Measurements from ENCODE around the gene KLF13. TPM values are rescaled to one million over a fixed set of nuclear protein-coding genes. Genes with fewer than 3 reads are reported as not detected.

The KLF13 gene
- polyA plus RNA-seq, 1 donor (not counting 4 experiments of a cell fraction or from before 2014, with no cell fraction given), result 66.7 TPM

DNA sequence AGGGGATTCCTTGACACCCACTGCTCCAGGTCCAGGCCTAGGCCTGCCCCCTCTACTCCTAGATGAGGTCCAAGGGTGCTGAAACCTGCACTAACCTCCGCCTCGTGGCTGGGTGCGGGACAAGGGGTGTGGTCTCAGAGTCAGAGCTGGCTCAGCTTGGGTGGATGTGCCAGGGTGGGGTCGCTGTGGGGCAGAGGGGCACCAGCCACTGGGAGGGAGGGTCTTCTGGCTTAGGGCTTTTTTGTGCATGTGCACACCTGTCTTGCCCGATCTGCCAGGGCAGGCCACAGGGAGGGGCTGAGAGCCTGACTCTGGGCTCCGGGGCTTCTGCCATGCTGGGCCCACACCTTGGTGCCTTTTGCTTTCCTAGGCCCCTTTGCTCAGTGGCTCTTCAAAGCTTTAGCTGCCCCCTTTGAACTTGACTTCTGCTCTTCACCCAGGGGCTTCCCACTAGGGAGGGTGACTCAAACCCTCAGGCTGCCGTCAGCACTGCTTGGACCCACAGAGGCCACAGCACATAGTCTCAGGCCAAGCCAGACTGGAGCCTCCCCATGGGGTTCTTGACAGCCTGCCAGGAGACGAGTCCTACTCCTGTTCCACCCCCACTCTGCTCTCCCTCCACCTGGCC is 73.0 kb downstream of the KLF13 start:
- H2AFZ ChIP-seq (ENCODE audit: control insufficient read depth, low read length), result peak overlapping the region; percentile 68
- FAIRE-seq, result peak; percentile 68
- H3K4me3 ChIP-seq (ENCODE audit: control insufficient read depth in 2 of 3, extremely low read depth in 1 of 3, insufficient read depth in 2 of 3, low read depth in 1 of 3, low read length in 3 of 3), result no peak overlapping the region
- H3K27ac ChIP-seq (ENCODE audit: control insufficient read depth, insufficient read depth, low read length), result peak overlapping the region; percentile 79
- no peaks in the 10 kb centered on the region for H3K9me1 ChIP-seq (ENCODE audit: control insufficient read depth, extremely low read depth, insufficient read depth, low read length)
- DNase-seq (ENCODE audit: low read depth, low spot score), result no peak
- H3K9ac ChIP-seq (ENCODE audit: control insufficient read depth, extremely low read depth, insufficient read depth, low read length), result peak overlapping the region; percentile 53
- H3K4me1 ChIP-seq (ENCODE audit: control insufficient read depth, extremely low read depth, insufficient read depth, low read length), result peaks cover 57% of the 10 kb centered on the region
- no peaks in the 10 kb centered on the region for H4K20me1 ChIP-seq (ENCODE audit: control insufficient read depth, extremely low read depth, insufficient read depth, low read length)
- TF ChIP-seq EZH2 (IDR thresholded peaks at IDR 0.05; ENCODE audit: low read length), result no peak
- TF ChIP-seq CTCF (optimal IDR thresholded peaks at IDR 0.05 in 1 of 3, IDR thresholded peaks at IDR 0.05 in 1 of 3, conservative IDR thresholded peaks at IDR 0.05 in 1 of 3; ENCODE audit: extremely low read depth in 1 of 3, insufficient read depth in 2 of 3, low read length in 3 of 3), result peak in 1 of 3 experiments; percentile 17
- peak overlapping the region; percentile 49 for H3K4me2 ChIP-seq (ENCODE audit: control insufficient read depth, extremely low read depth, insufficient read depth, low read depth, low read length)
- H3K36me3 ChIP-seq (ENCODE audit: control insufficient read depth in 2 of 2, extremely low read depth in 1 of 2, insufficient read depth in 2 of 2, low read length in 2 of 2), result no peaks in the 10 kb centered on the region
- no peaks in the 10 kb centered on the region for H3K27me3 ChIP-seq (ENCODE audit: control insufficient read depth, extremely low read depth, insufficient read depth, low read length)
- H3K9me3 ChIP-seq (ENCODE audit: control insufficient read depth, low read depth, low read length), result no peaks in the 10 kb centered on the region
- H3K79me2 ChIP-seq (ENCODE audit: control insufficient read depth, insufficient read depth, low read length), result no peaks in the 10 kb centered on the region
- dilution Hi-C loops (cut with MboI; ENCODE audit: extremely low pct_ligation_motif_present, low sequenced_read_pairs), result no loop called here

- H3K9me3 ChIP-seq (ENCODE audit: control insufficient read depth, low read depth, low read length), result no peaks in the 10 kb centered on the region
- H3K36me3 ChIP-seq (ENCODE audit: control insufficient read depth in 2 of 2, extremely low read depth in 1 of 2, insufficient read depth in 2 of 2, low read length in 2 of 2), result no peaks in the 10 kb centered on the region
- DNase-seq (ENCODE audit: low read depth, low spot score) (no peak), FAIRE-seq (peak; percentile 34)
- peak overlapping the region; percentile 79 for H3K27ac ChIP-seq (ENCODE audit: control insufficient read depth, insufficient read depth, low read length)
- H3K4me3 ChIP-seq (ENCODE audit: control insufficient read depth in 2 of 3, extremely low read depth in 1 of 3, insufficient read depth in 2 of 3, low read depth in 1 of 3, low read length in 3 of 3), result no peak overlapping the region
- peak overlapping the region; percentile 53 for H3K9ac ChIP-seq (ENCODE audit: control insufficient read depth, extremely low read depth, insufficient read depth, low read length)
- dilution Hi-C loops (cut with MboI; ENCODE audit: extremely low pct_ligation_motif_present, low sequenced_read_pairs), result no loop called here
- TF ChIP-seq CTCF (optimal IDR thresholded peaks at IDR 0.05 in 1 of 3, IDR thresholded peaks at IDR 0.05 in 1 of 3, conservative IDR thresholded peaks at IDR 0.05 in 1 of 3; ENCODE audit: extremely low read depth in 1 of 3, insufficient read depth in 2 of 3, low read length in 3 of 3) (no peak), EZH2 (IDR thresholded peaks at IDR 0.05; ENCODE audit: low read length) (no peak)
- no peaks in the 10 kb centered on the region for H3K27me3 ChIP-seq (ENCODE audit: control insufficient read depth, extremely low read depth, insufficient read depth, low read length)
- peaks cover 59% of the 10 kb centered on the region for H3K4me1 ChIP-seq (ENCODE audit: control insufficient read depth, extremely low read depth, insufficient read depth, low read length)
- peak overlapping the region; percentile 49 for H3K4me2 ChIP-seq (ENCODE audit: control insufficient read depth, extremely low read depth, insufficient read depth, low read depth, low read length)
- peak overlapping the region; percentile 68 for H2AFZ ChIP-seq (ENCODE audit: control insufficient read depth, low read length)
- no peaks in the 10 kb centered on the region for H4K20me1 ChIP-seq (ENCODE audit: control insufficient read depth, extremely low read depth, insufficient read depth, low read length)
- no peaks in the 10 kb centered on the region for H3K9me1 ChIP-seq (ENCODE audit: control insufficient read depth, extremely low read depth, insufficient read depth, low read length)
- H3K79me2 ChIP-seq (ENCODE audit: control insufficient read depth, insufficient read depth, low read length), result no peaks in the 10 kb centered on the region
Measured at GRCh38 chr15:31400222-31400927, 73.7 kb downstream of the KLF13 start.
